Measurements from ENCODE around the gene NANP.
"Not testable (repeated sequence)": the region's sequence is repeated elsewhere in the genome, so short reads cannot be mapped to it uniquely, and the experiment has no call there.

Gene NANP

DNA sequence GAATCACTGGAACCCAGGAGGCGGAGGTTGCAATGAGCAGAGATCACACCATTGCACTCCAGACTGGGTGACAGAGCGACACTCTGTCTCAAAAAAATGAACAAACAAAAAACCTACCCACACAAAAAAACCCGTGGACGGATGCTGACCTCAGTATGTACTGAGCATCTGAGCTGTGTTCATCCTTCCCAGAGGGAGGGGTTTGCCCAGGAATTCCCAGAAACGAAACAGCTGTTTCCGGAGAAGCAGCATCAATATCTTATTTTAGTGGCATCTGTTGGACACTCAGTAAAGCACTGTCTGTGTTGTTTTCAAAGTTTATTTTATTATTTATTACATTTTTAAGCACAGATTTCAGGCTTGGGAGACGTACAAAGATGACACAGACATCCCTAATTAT lies 18.7 kb downstream of the NANP start:
- DNase-seq, result no peak

DNA sequence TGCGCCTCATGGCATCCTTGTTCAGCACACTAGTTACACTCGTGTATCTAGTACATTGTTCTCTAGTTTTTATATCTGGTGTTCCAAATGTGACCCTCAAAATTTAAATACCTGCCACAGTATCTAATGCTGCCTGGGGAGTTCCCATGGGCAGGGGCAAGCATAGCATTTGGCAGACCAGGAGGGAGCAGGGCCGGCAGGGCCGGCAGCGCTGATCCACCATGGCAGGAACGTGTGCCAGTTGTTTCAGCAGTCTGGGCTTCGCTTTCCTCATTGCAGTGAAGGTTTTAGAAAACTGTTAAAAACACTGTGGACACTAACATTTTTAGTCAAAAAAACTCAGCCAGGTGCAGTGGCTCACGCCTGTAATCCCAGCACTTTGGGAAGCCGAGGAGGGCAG lies 19.2 kb downstream of the NANP start:
- no peak for DNase-seq

DNA sequence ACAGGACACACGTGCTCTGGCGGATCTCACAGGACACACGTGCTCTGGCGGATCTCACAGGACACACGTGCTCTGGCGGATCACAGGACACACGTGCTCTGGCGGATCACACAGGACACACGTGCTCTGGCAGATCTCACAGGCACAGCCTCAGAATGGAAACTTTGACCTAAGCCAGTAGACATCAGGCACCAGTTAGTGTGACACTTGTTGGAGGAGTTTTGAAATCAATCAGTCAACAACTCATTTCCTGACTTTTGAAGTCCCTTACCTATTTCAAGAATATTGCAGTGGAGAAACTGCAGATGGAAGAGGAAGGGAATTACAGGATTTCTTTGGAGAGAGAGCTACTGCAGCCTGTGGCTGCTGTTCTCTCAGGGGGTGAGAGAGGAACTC lies 20.9 kb downstream of the NANP start:
- DNase-seq, result not testable (repeated sequence)

DNA sequence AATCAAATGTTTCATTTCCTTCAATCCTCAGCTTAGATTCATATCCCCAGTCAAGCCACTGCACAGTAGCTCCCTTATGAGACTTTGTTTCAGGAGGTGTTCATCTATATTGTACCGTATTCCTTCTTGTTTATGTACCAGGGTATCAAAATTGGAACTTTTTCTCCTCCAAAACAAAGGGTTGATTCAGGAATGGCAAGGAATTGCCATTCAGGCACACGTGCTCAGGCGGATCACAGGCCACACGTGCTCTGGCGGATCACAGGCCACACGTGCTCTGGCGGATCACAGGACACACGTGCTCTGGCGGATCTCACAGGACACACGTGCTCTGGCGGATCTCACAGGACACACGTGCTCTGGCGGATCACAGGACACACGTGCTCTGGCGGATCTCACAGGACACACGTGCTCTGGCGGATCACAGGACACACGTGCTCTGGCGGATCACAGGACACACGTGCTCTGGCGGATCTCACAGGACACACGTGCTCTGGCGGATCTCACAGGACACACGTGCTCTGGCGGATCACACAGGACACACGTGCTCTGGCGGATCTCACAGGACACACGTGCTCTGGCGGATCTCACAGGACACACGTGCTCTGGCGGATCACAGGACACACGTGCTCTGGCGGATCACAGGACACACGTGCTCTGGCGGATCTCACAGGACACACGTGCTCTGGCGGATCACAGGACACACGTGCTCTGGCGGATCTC lies 21.5 kb downstream of the NANP start:
- not testable (repeated sequence) for DNase-seq

DNA sequence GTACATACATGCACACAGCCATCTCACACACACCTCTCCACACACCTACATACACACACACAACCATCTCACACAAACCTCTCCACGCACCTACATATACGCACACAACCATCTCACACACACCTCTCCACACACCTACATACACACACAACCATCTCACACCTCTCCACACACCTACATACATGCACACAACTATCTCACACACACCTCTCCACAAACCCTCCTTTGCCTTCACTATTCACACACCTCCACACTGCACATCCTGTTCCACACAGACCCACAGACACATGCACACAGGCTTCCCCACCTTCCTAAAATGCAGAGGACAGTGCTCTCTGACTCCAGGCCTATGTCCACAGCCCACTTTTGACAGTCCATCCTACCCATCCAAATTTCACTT lies 22.2 kb downstream of the NANP start:
- no peak for DNase-seq

DNA sequence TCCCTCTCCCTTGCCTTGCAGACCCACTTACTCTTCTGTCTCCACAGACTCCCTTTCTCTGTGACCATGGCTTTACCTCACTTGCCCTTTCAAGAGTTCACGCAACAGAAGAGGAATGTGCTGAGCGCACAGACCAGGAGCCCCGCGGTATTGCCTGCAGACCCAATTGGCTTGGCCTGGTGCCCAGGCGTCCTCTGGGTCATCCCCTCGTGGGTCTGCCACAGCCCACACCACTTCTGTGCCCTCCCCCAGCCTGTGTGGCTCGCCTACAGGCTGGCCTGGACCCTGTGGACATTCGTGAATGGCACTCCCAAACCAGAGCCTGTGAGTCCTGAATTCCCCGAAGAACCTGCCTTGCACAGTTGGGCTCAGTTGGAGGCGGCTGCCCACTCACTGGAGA lies 23.2 kb downstream of the NANP start:
- DNase-seq, result no peak

DNA sequence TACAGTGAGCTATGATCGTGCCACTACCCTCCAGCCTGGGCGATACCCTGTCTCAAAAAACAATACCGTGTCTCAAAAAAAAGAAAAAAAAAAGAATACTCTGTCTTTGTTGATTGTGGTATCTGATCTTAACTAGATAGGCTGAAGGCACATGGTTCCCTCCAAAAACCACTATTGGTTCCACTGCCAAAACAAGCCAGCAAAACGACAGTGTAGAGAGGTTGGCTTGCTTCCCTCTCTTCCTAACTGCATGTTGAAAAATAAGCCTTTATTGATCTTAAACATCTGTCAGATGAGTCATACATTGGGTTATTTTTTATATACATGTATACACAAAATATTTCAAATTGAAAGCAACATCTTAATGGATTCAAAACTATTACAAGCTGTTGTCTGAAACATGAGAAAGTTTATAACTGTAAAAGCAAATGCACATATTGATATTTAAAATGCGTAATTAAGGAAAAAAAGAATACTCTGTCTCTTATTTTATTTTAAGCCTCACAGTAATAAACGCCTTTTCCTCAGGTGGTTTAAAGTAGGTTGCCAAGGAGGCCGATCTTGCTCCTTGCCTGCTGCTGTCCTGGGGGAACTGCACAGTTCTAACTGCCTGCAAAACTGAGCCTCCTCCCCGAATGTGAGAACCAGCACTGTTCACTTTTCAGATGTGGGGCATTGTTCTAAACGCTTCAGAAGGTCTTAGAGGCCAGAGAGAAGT lies 31.5 kb downstream of the NANP start:
- DNase-seq, result no peak

DNA sequence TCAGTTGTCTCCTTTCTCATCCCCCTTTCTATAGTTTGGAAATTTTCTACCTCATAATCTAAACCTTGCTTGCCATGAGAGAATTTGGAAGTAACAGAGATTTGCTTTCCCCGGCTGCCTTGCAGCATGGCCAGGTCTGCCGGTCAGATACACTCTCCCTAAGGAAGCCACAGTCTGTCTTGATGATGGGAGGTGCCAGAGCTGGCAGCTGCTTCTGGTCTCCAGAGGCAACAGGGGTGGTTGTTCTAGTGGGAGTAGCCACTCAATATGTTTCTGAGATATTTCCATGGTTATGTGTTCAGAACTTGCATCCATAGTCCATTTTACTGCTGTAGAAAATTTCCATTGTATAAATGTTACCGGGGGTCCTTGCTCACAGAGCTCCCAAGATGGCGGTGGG lies 33.0 kb downstream of the NANP start:
- not testable (repeated sequence) for DNase-seq

DNA sequence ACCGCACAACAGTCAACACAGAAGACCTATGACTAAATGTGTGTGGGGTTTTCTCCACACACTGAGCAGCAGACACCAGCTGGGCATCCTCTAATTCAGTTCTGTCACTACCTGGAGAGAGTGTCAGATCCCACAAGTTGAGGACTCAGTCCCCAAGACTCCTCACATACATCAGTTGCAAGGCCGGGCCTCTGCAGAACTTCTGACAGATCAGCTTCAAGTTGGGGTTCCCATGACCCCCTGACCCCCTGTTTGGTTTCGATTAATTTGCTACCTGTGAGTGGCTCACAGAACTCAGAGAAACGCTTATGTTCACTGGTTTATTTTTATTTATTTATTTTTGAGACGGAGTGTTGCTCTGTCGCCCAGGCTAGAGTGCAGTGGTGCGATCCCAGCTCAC lies 35.3 kb downstream of the NANP start:
- no peak for DNase-seq

DNA sequence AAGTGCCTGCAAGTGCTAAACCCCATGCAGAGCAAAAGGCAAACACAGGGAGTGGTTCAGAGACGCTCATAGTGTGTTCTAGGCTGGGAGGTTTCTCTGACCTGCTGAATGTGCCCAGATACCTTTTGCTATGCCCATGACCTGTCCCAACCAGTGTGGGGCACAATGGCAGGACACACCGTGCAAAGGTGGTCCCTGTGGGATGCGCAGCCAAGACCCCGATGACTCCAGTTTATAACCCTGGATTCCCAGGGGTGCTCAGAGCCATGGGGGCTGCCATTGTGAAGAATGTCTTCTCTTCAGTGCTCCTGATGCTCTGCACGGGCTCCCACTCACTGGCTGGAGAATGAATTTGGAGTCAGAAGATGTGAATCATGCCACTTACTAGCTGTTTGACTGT lies 36.3 kb downstream of the NANP start:
- no peak for DNase-seq

DNA sequence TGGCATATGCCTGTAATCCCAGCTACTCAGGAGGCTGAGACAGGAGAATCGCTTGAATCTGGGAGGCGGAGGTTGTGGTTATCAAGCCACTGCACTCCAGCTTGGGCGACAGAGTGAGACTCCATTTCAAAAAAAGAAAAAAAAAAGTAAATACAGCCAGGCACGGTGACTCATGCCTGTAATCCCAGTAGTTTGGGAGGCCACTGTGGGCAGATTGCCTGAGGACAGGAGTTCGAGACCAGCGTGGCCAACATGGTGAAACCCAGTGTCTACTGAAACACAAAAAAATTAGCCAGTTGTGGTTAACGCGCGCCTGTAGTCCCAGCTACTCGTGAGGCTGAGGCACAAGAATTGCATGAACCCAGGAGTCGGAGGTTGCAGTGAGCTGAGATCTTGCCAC lies 36.9 kb downstream of the NANP start:
- no peak for DNase-seq

DNA sequence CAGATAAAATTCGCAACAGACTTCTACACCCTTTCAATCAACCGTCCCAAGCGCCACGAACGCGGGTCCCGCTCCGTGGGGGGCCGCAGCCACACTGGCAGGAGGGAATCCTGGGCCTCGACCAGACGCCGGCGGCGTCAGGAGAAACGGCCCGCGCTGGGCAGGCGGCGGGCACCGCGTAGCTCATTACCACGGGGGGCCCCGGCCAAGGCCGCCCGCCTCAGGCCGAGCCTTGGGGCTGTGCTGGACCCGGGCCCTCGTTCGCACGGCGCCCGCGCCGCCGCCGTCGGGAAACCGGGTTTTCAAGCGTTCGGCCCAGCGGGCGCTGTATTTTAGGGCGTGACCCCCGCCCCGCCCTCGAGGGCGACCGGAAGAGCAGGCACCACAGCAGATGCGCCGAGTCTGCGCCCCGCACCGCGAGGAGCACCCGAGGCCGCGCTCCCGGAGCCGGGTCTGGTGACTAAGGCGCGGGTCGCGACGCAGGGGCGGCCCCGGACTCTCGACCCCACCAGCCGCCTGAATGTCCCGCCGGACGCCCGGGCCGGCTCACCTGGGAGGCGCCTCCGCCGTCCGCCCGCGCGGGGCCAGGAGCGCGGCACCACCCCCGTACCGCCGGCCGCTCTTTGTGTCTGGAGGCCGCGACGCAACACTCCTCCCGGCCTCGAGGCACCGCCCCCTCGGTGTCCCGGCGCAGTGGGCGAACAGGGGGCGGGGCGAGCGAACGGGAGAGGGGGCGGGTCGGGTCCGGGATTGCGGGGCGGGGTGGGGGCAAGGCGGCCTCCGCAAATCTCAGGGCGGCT lies 38.7 kb downstream of the NANP start, which contains the start of gene NINL:
Gene NINL, minus strand, starts transcription at position 627 of the 800 bp plus-strand sequence. CDS start 58,944 bp downstream, outside the sequence.
- DNase-seq, result no peak

DNA sequence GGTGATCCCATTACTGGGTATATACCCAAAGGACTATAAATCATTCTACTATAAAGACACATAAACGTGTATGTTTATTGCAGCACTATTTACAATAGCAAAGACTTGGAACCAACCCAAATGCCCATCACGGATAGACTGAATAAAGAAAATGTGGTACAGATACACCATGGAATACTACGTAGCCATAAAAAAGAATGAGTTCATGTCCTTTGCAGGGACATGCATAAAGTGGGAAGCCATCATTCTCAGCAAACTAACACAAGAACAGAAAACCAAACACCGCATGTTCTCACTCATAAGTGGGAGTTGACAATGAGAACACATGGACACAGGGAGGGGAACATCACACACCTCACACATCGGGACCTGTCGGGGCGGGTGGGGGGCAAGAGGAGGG lies 40.2 kb downstream of the NANP start:
- not testable (repeated sequence) for DNase-seq

DNA sequence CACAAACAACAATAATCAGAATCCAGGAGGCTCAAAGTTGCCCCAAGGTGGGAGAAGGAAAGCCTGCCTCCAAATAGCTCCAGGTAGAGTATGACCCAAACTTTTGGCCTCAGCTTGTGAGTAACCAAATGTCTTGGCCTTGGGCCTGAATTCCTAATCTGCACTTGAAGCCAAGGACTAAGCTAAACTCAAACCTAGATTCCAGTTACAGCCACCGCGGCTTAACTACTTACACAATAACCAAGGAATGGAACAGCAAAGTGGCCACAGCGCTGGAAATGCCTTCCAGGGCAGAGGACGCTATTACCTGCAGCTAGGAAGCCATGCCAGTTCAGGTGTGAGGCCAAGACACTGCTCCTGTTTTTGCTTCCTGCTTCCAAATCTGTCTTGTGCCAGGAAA lies 43.1 kb downstream of the NANP start:
- no peak for DNase-seq

DNA sequence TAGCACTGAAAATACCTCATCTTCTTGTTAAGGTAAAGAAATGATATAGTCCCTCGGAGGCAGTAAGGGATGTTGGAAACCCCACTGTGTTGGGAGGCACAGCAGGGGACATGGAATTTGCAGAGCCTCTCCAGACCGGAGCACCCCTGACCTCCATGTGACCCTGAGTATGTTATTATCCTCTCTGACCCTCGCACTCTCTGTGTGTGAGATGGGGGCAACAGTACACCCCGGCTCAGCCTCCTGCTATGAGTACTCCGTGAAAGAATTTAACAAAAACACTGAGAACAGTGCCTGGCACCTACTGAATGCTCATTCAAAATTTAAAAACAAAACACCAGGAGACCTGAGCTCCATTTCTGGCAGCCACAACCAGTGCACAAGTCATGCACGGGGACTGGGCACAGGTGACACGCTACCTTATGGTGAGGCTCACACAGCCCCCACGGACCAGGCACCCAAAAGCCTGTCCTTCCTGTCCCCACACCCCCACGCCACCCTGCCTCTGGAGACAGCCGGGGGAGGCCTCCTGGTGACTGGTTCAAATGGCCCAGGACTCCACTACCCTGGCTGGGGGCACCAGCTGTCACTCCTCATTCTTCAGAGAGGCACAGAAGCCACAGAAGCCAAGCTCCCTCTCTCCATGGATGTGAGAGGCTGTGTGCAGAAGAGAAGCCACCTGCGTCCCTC lies 44.6 kb downstream of the NANP start:
- DNase-seq, result no peak

DNA sequence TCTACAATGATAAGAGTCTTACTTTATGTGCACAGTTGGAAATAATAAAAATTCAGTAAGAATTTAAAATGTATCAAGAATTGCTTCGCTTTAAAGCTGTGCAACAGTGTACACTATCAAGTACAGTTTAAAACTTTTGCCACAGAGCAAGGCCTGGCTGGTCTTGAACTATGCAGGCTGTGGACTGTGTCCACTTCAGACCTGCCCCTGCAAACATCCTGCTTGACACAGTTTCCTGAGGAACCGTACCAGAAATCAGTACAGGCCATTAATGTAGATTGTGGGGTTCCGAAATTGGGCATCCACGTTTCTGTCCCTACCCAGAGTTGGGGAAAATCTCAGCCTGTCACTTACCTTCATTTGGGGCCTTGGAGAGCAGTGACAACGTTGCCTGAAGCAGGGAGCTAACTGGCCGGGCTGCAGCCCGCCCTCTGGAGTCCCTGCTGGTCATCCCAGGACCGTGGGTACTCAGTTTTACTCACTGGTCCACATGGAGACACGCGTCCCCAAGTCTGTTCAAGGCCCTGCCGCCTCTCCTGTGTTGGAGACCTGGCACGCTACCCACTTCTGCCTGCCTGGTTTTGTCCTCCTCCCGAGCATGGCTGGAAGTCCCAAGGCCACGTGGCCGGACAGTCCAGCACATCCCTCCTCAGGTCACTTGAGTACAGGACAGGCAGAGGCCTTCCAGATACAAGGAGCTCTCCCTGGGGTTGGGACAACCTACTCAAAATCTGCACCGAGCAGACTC lies 46.9 kb downstream of the NANP start:
- no peak for DNase-seq

DNA sequence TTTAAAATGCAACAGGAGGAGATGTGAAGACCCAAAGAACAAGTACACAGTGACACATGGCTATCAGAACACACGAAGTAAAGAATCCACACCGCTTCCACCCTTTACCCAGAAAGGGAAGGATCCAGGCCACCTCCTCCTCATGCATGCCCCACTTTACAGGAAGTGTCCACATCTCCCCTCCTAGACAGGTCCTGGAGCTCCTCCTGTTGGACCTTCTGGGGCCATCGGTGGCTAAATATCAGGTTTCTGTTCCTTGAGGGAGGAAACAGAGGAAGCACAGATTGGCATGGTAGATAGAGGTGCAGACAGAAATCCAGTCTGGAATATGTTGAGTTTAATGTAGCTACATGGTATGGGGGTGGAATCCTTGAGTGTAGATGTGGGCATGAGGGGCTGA lies 49.4 kb downstream of the NANP start:
- DNase-seq, result no peak

DNA sequence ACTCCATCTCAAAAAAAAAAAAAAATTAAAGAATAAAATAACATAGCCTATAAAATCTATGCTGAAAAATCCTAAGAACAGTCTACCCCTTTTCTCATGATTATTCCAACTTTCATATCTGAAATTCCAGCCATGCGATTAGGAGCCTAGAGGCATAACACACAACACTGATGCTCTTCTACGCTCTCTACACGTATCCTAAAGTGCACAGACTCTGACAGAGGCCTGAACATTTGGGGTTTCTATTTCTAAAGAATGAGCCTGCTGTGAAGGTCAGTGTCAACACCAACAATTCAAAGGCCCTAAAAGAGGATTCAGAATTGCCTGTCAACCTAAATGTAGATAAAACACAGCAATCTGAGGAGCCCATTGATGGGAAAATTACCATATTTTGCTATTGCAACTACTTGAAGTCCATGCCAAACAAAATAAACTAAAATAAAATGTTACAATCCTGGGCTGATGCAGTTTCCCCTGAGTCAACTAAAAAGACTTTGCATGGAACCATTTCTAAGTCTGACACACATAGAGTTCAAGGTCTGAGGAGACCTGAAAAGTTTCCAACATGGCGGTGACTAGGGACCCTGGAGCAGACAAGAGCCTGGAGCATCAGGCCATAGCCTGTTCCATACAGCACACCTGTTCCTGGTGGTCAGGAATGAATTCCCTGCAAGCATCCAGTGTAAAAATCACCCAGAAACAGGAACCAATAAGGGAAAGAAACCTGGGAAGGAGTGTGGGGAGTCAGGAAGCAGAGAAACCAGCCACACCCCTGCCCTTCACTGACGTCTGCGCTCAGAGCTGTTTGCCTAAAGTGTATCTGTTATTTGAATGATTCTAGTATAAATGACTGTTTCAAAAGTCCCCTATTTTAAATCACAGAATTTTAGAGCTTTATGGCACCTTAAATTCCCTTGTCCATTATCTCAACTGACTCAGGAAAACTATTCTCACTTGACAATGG lies 50.2 kb downstream of the NANP start:
- DNase-seq, result no peak

DNA sequence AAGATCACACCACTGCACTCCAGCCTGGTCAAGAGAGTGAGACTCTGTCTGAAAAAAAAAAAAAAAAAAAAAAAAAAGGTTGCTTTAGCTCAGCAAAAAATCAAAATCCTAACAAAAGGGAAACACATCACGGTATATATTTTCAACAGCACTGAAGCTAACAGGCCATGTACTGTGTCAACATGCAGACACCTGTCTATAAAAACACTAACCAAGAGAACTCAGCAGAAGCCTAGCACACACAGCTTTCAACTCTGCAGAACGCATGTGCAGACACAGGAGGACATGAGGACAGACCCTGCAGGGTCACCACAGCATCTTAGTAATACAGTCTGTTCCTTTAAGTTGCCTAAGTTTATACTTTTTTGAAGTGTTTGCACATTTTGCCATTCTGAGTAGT lies 52.0 kb downstream of the NANP start:
- no peak for DNase-seq

DNA sequence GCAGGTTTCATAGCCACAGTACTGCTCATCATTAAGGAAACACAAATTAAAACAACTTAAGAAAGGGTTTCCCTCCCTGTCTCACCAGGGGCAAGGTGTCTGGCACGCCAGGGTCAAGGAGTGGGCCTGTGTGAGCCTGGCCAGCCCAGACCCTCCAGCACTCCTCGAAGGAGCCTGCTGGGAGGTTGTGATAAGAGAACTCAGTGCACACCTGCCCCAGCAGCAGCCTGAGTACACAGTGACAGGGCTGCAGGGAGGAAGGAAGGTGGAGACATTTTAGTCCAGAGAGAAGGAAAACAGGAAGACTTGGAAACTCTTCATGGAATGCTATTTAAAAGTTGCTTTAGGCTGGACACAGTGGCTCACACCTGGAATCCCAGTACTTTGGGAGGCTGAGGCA lies 52.6 kb downstream of the NANP start:
- no peak for DNase-seq

DNA sequence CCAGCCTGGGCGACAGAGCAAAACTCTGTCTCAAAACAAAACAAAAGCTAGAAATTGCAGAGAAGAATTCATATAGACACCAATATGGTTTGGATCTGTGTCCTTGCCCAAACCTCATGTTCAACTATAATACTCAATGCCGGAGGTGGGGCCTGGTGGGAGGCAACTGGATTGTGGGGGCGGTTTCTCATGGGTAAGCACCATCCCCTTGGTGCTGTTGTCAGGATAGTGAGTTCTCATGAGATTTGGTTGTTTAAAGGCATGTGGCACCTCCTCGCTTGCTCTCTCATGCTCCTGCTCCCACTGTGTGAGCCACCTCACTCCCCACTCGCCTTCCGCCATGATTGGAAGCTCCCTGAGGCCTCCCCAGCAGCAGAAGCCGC lies 53.7 kb downstream of the NANP start:
- no peak for DNase-seq
